Stomach (tissue), 4 donors: ENCODE results near the gene RFX6.

ENCODE experiments used
- EP300 ChIP-seq: sonication (generic); formaldehyde crosslinking; IDR thresholded peaks from one replicate; pipeline ENCODE4 v1.6.1; 2017; ENCODE audit warnings: antibody characterized with exemption
- POLR2A ChIP-seq, 4 donors: fragments of 450-650 bp; IDR thresholded peaks; one replicate each; pipeline ENCODE4 v1.6.1; 2016; ENCODE audit warnings: antibody characterized with exemption in 4 of 4, control low read depth in 2 of 4, mild to moderate bottlenecking in 1 of 4, moderate library complexity in 1 of 4
- POLR2AphosphoS5 ChIP-seq, 3 donors: sonication (generic); formaldehyde crosslinking; IDR thresholded peaks; one replicate each; pipeline ENCODE4 v1.6.1; 2016; ENCODE audit warnings: antibody characterized with exemption in 3 of 3
- TF ChIP-seq, protein P1 (sequence below), 7 experiments: fragments of 450-650 bp in 4 of 7; fragments of 200-600 bp in 3 of 7; sonication (generic) in 3 of 7; IDR thresholded peaks; one replicate each; pipeline ENCODE4 v1.5.1; 2016 to 2019; ENCODE audit warnings: antibody characterized with exemption in 7 of 7, control low read depth in 2 of 7, mild to moderate bottlenecking in 1 of 7

DNA sequence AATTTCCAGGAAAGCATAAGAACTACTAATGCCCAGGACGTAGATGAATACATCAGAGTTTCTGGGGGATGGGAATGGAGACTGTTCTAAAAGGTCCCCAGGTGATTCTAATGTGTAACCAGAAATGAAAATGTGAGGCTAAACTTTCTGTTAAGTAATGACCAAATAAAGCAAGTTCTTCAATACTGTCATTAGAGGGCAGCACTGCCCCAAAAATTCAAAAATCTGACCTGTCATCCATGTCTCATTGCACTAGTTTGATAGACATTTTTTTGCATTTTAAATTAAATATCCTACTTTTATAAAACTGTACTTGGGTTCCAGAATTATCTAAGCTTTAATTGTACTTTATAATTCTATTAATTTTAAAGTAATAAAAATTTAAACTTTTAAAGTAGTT lies 94.9 kb downstream of the RFX6 start:
- TF ChIP-seq EP300, result no peak
- TF ChIP-seq, protein P1, sequence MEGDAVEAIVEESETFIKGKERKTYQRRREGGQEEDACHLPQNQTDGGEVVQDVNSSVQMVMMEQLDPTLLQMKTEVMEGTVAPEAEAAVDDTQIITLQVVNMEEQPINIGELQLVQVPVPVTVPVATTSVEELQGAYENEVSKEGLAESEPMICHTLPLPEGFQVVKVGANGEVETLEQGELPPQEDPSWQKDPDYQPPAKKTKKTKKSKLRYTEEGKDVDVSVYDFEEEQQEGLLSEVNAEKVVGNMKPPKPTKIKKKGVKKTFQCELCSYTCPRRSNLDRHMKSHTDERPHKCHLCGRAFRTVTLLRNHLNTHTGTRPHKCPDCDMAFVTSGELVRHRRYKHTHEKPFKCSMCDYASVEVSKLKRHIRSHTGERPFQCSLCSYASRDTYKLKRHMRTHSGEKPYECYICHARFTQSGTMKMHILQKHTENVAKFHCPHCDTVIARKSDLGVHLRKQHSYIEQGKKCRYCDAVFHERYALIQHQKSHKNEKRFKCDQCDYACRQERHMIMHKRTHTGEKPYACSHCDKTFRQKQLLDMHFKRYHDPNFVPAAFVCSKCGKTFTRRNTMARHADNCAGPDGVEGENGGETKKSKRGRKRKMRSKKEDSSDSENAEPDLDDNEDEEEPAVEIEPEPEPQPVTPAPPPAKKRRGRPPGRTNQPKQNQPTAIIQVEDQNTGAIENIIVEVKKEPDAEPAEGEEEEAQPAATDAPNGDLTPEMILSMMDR (IDR thresholded peaks at IDR 0.05), result peak in 4 of 7 experiments; percentile 19 to 47 (median 32)
- TF ChIP-seq POLR2AphosphoS5 (IDR thresholded peaks at IDR 0.05), result no peak
- no peak for TF ChIP-seq POLR2A (IDR thresholded peaks at IDR 0.05)
